ENCODE data around the gene FUT7.

DNA sequence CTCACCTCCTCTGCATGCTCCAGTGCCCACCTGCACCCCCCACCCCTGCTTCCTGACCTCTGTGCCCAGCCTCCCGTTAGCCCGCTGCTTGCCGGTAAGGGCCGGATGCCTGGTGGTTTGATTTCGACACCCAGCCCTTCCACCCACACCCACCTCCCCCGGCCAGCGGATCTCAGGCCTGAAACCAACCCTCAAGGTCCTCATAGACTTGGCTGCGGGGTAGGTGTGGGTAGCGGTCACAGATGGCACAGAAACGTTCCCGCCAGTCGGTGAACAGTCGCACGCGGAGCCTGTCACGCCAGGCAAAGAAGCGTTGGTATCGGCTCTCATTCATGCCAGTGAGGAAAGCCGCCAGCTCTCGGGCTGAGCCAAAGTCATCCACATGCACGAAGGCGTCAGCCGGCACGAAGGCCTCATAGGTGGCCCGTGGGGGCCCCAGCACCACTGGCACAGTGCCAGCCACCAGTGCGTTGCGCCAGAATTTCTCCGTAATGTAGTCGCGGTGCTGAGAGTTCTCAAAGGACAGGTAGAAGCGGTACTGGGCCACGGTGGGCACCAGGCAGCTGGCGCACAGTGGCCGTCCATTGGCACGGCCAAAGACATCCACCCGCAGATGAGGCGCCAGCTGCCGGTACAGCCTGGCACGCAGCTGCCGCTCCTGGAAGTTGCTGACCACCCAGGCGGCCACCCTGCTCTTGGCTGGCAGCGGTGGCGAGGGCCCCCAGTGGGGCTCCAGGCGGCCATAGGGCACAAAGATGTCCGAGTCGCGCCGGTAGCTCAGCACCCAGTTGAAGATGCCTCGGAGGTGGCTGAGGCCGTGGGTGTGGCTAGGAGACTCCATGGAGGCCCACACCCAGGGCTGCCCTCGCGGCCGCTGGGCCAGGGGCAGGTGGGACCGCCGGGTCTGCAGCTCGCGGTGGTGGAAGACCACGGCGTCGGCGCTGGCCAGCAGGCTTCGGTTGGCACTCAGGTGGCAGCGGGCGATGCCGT is 1.1 kb downstream of the FUT7 start:
- TF ChIP-seq FIP1L1 (IDR thresholded peaks at IDR 0.05; ENCODE audit: borderline replicate concordance, insufficient read depth, low read depth, low read length): no peak
- no peak for TF ChIP-seq NR2F1 (CRISPR knock-in tag; IDR thresholded peaks at IDR 0.05)
- no peak for TF ChIP-seq ARNT2 (CRISPR knock-in tag; IDR thresholded peaks at IDR 0.05; ENCODE audit: low read depth)
- TF ChIP-seq FOXA3 (CRISPR knock-in tag; IDR thresholded peaks at IDR 0.05): no peak
- TF ChIP-seq ZNF598 (CRISPR knock-in tag; IDR thresholded peaks at IDR 0.05; ENCODE audit: borderline replicate concordance): no peak
- TF ChIP-seq SIN3A (IDR thresholded peaks at IDR 0.05; ENCODE audit: borderline replicate concordance, low read depth, low read length): no peak
- TF ChIP-seq CHD2 (IDR thresholded peaks at IDR 0.05; ENCODE audit: low read depth, low read length): no peak
